Loucy (cell line): ENCODE measurements around the gene PVALB.

Experiments
- H2AFZ ChIP-seq: fragments of 200-600 bp; sonication (generic); 2 replicates; pipeline ENCODE4 v1.6.0; 2016; ENCODE audit warnings: antibody characterized with exemption, mild to moderate bottlenecking, low read length, moderate library complexity
- H3F3A ChIP-seq: fragments of 200-600 bp; 2 replicates; pipeline ENCODE4 v1.6.0; 2016; ENCODE audit warnings: antibody characterized with exemption, low read depth, mild to moderate bottlenecking
- H3K27me3 ChIP-seq: fragments of 200-600 bp; sonication (generic); 2 replicates; pipeline ENCODE4 v1.6.1; 2014; ENCODE audit warnings: low read length, mild to moderate bottlenecking; ENCODE audit not compliant: insufficient read depth, poor library complexity, severe bottlenecking
- H3K36me3 ChIP-seq: fragments of 200-600 bp; sonication (generic); 2 replicates; pipeline ENCODE4 v1.6.1; 2016; ENCODE audit warnings: low read length; ENCODE audit not compliant: insufficient read depth
- H3K4me1 ChIP-seq: fragments of 200-600 bp; sonication (generic); 2 replicates; pipeline ENCODE4 v1.5.1; 2014; ENCODE audit warnings: low read length, mild to moderate bottlenecking; ENCODE audit not compliant: insufficient read depth, poor library complexity, severe bottlenecking
- H3K4me2 ChIP-seq: fragments of 200-600 bp; sonication (generic); 2 replicates; pipeline ENCODE4 v1.6.0; 2014; ENCODE audit warnings: antibody characterized with exemption, low read length, low read depth, mild to moderate bottlenecking; ENCODE audit not compliant: poor library complexity, severe bottlenecking
- H3K4me3 ChIP-seq: fragments of 200-600 bp; sonication (generic); 2 replicates; pipeline ENCODE4 v1.5.1; 2014; ENCODE audit warnings: low read length, mild to moderate bottlenecking, mixed read lengths; ENCODE audit not compliant: poor library complexity, severe bottlenecking
- H3K79me2 ChIP-seq: fragments of 200-600 bp; sonication (generic); 2 replicates; pipeline ENCODE4 v1.6.1; 2014; ENCODE audit warnings: low read length; ENCODE audit not compliant: insufficient read depth
- H3K9ac ChIP-seq: fragments of 200-600 bp; sonication (generic); 2 replicates; pipeline ENCODE4 v1.6.0; 2014; ENCODE audit warnings: mild to moderate bottlenecking, low read depth, low read length, moderate library complexity; ENCODE audit not compliant: poor library complexity, severe bottlenecking
- H3K9me2 ChIP-seq: fragments of 200-600 bp; sonication (generic); replicated peaks from 2 replicates; pipeline ENCODE4 v1.6.1; 2016; ENCODE audit warnings: low read depth, low read length, mixed read lengths
- H3K9me3 ChIP-seq: fragments of 200-600 bp; sonication (generic); 2 replicates; pipeline ENCODE4 v1.6.1; 2014; ENCODE audit warnings: mild to moderate bottlenecking, antibody characterized with exemption, low read length, low read depth; ENCODE audit not compliant: insufficient read depth
- H4K20me1 ChIP-seq: fragments of 200-600 bp; sonication (generic); 2 replicates; pipeline ENCODE4 v1.6.0; 2014; ENCODE audit warnings: antibody characterized with exemption, low read length, mild to moderate bottlenecking; ENCODE audit not compliant: insufficient read depth, poor library complexity, severe bottlenecking
- CTCF ChIP-seq: fragments of 200-600 bp; sonication (generic); conservative IDR thresholded peaks from 2 replicates; pipeline ENCODE4 v1.5.1; 2014; ENCODE audit warnings: mild to moderate bottlenecking, antibody characterized with exemption, low read length
- EZH2phosphoT487 ChIP-seq: fragments of 200-600 bp; IDR thresholded peaks from 2 replicates; pipeline ENCODE4 v1.6.1; 2018; ENCODE audit warnings: antibody characterized with exemption, mild to moderate bottlenecking, moderate library complexity, borderline replicate concordance

The PVALB gene

GRCh38 chr22:36797374-36797773 lies 19.5 kb downstream of the PVALB start:
- no peaks in the 10 kb centered on the region for H3K4me1 ChIP-seq
- TF ChIP-seq EZH2phosphoT487 (no peak), CTCF (no peak)
- no peaks in the 10 kb centered on the region for H3K9me2 ChIP-seq
- H3K79me2 ChIP-seq, result no peaks in the 10 kb centered on the region
- no peaks in the 10 kb centered on the region for H3K9me3 ChIP-seq
- H3K9ac ChIP-seq, result no peak overlapping the region
- no peak overlapping the region for H3K4me2 ChIP-seq
- no peaks in the 10 kb centered on the region for H3F3A ChIP-seq
- H3K27me3 ChIP-seq, result no peaks in the 10 kb centered on the region
- no peak overlapping the region for H3K4me3 ChIP-seq
- no peak overlapping the region for H2AFZ ChIP-seq
- no peaks in the 10 kb centered on the region for H3K36me3 ChIP-seq
- no peaks in the 10 kb centered on the region for H4K20me1 ChIP-seq

- H3K4me2 ChIP-seq, result no peak overlapping the region
- H3K27me3 ChIP-seq, result no peaks in the 10 kb centered on the region
- H3K4me3 ChIP-seq, result no peak overlapping the region
- no peak overlapping the region for H2AFZ ChIP-seq
- H3K36me3 ChIP-seq, result no peaks in the 10 kb centered on the region
- H3K79me2 ChIP-seq, result no peaks in the 10 kb centered on the region
- no peaks in the 10 kb centered on the region for H3K4me1 ChIP-seq
- no peaks in the 10 kb centered on the region for H4K20me1 ChIP-seq
- no peak for TF ChIP-seq EZH2phosphoT487
- no peak for TF ChIP-seq CTCF
- H3K9me2 ChIP-seq, result no peaks in the 10 kb centered on the region
- H3K9ac ChIP-seq, result no peak overlapping the region
- no peaks in the 10 kb centered on the region for H3K9me3 ChIP-seq
- H3F3A ChIP-seq, result no peaks in the 10 kb centered on the region
Observed at GRCh38 chr22:36796552-36797175, 20.2 kb downstream of the PVALB start.

GRCh38 chr22:36795633-36796032 lies 21.2 kb downstream of the PVALB start:
- H3K4me1 ChIP-seq, result no peaks in the 10 kb centered on the region
- H3F3A ChIP-seq, result no peaks in the 10 kb centered on the region
- no peaks in the 10 kb centered on the region for H3K9me3 ChIP-seq
- no peak overlapping the region for H3K4me3 ChIP-seq
- H3K27me3 ChIP-seq, result no peaks in the 10 kb centered on the region
- no peaks in the 10 kb centered on the region for H3K79me2 ChIP-seq
- H3K9ac ChIP-seq, result no peak overlapping the region
- H3K36me3 ChIP-seq, result no peaks in the 10 kb centered on the region
- no peaks in the 10 kb centered on the region for H3K9me2 ChIP-seq
- H4K20me1 ChIP-seq, result no peaks in the 10 kb centered on the region
- H2AFZ ChIP-seq, result no peak overlapping the region
- TF ChIP-seq CTCF, result no peak
- TF ChIP-seq EZH2phosphoT487, result no peak
- H3K4me2 ChIP-seq, result no peak overlapping the region
